ENCODE measurements around the gene UBXN1. TPM values are rescaled to one million over a fixed set of nuclear protein-coding genes. Genes with fewer than 3 reads are reported as not detected.

The UBXN1 gene
- total RNA-seq, 4 donors from 2014 or later: 216 to 450 (median 265) TPM

DNA sequence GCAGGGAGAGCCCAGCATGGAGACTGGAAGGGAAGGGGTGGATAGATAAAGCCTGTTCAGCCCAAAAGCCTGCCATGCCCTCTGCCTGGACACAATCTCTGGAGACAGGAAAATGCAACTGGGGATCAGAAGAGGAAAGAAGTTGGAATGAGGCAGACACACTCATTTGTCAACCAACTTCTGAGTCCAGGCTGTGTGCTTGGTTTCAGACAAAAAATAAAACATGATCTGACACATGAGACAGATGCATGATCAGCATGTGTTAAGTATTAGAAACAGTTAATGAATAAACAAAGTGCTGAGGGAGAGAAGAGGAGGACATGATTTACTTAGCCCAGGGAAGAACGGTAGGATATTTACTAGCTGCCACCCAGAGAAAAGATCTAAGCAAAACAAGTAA is 9.6 kb upstream of the UBXN1 start:
- H3K4me3 ChIP-seq: peak overlapping the region; percentile 24 to 32 (median 30)
- peaks cover 0 to 36% of the 10 kb centered on the region in 2 donors for H3K36me3 ChIP-seq
- peaks cover 9 to 11% of the 10 kb centered on the region in 2 donors for H3K4me1 ChIP-seq
- ATAC-seq (no peak), DNase-seq (no peak)
- peaks cover 0 to 6% (median 0%) of the 10 kb centered on the region in 3 donors for H3K27me3 ChIP-seq
- TF ChIP-seq POLR2A (IDR thresholded peaks at IDR 0.05) (no peak), CTCF (IDR thresholded peaks at IDR 0.05 in 4 of 5, conservative IDR thresholded peaks at IDR 0.05 in 1 of 5) (no peak)
- in situ Hi-C loops (cut with MboI; ENCODE audit: low sequenced_read_pairs in 4 of 4): loop anchor here in 2 of 4 donors (25.0 kb wide), 1 partner anchor 301 kb away; no protein-coding TSS in a partner anchor
- H3K9me3 ChIP-seq: no peaks in the 10 kb centered on the region
- intact Hi-C loops (cut with DNase I; ENCODE audit: low total_unique reads): no loop called here
- peak overlapping the region; percentile 52 to 73 (median 62) for H3K27ac ChIP-seq

- DNase-seq: no peak
- Histone ChIP-seq H3K27me3 (peaks cover 0 to 6% (median 0%) of the 10 kb centered on the region in 3 donors), H3K9me3 (no peaks in the 10 kb centered on the region), H3K27ac (peak overlapping the region; percentile 33 to 73 (median 62)), H3K4me3 (peak overlapping the region; percentile 24 to 32 (median 30)), H3K36me3 (peaks cover 0 to 28% of the 10 kb centered on the region in 2 donors), H3K4me1 (peaks cover 9 to 11% of the 10 kb centered on the region in 2 donors)
- no peak for ATAC-seq
- in situ Hi-C loops (cut with MboI; ENCODE audit: low sequenced_read_pairs in 4 of 4) (loop anchor here in 2 of 4 donors (25.0 kb wide), 1 partner anchor 300 kb away; no protein-coding TSS in a partner anchor), intact Hi-C loops (cut with DNase I; ENCODE audit: low total_unique reads) (no loop called here)
- no peak for TF ChIP-seq CTCF (IDR thresholded peaks at IDR 0.05 in 4 of 5, conservative IDR thresholded peaks at IDR 0.05 in 1 of 5)
- TF ChIP-seq POLR2A (IDR thresholded peaks at IDR 0.05): no peak
Measured at GRCh38 chr11:62687508-62688396, 8.9 kb upstream of the UBXN1 start.

DNA sequence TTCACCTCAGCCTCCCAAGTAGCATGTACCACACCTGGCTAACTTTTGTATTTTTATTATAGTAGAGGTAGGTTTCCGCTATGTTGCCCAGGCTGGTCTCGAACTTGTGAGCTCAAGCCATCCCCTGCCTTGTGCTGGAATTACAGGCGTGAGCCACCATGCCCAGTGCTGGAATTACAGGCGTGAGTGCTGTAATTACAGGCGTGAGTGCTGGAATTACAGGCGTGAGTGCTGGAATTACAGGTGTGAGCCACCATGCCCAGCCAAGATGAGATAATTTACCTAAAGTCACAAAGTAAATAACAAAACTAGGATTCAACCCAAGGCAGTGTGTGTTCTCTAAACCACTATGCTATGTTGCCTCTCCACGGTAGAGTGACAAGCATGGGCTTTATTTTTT is 3.6 kb upstream of the UBXN1 start:
- in situ Hi-C loops (cut with MboI; ENCODE audit: low sequenced_read_pairs in 4 of 4): loop anchor here in 2 of 4 donors (25.0 kb wide), 1 partner anchor 295 kb away; no protein-coding TSS in a partner anchor
- Histone ChIP-seq H3K27me3 (peaks cover 0 to under 1% (median 0%) of the 10 kb centered on the region in 3 donors), H3K36me3 (peaks cover 0 to 7% of the 10 kb centered on the region in 2 donors), H3K4me1 (peaks cover 10 to 26% of the 10 kb centered on the region in 2 donors), H3K27ac (no peak overlapping the region), H3K9me3 (no peaks in the 10 kb centered on the region), H3K4me3 (no peak overlapping the region)
- intact Hi-C loops (cut with DNase I; ENCODE audit: low total_unique reads): no loop called here
- ATAC-seq (no peak), DNase-seq (no peak)
- TF ChIP-seq CTCF (IDR thresholded peaks at IDR 0.05 in 4 of 5, conservative IDR thresholded peaks at IDR 0.05 in 1 of 5): no peak
- no peak for TF ChIP-seq POLR2A (IDR thresholded peaks at IDR 0.05)

DNA sequence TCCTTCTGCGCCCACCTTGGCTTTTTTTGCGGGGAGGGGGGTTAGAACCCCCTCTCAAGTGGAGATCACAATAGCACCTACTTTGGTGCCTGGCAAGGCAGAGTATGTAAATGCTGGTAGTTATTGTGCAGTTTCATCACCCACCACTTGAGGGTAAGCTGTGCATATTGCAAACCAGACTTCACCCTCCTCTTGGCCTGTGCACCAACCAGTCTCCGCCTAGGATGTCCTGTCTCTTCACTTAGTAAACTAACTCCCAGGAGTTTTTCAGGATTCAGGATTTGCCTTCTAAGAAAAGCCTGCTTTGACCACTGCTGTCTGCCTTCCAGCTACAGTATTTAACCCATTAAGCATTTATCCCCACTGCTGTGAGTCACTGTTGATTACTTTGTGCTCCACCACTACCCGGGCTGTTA is 2.0 kb upstream of the UBXN1 start:
- intact Hi-C loops (cut with DNase I; ENCODE audit: low total_unique reads): loop anchor here (1.0 kb wide), 1 partner anchor 13 kb away; no protein-coding TSS in a partner anchor
- Histone ChIP-seq H3K27ac (peak overlapping the region; percentile 48 to 97 (median 68)), H3K4me3 (no peak overlapping the region), H3K36me3 (peaks cover 0 to 19% of the 10 kb centered on the region in 2 donors), H3K4me1 (peaks cover 21 to 43% of the 10 kb centered on the region in 2 donors), H3K27me3 (no peaks in the 10 kb centered on the region), H3K9me3 (no peaks in the 10 kb centered on the region)
- in situ Hi-C loops (cut with MboI; ENCODE audit: low sequenced_read_pairs in 4 of 4): loop anchor here in 2 of 4 donors (25.0 kb wide), 1 partner anchor 294 kb away; no protein-coding TSS in a partner anchor
- peak; percentile 57 to 69 for DNase-seq
- TF ChIP-seq CTCF (IDR thresholded peaks at IDR 0.05 in 4 of 5, conservative IDR thresholded peaks at IDR 0.05 in 1 of 5) (peak; percentile 25 to 65 (median 51)), POLR2A (IDR thresholded peaks at IDR 0.05) (no peak)
- peak; percentile 63 to 71 for ATAC-seq

All from gastrocnemius medialis (tissue), 4 donors.